ENCODE results near the gene MCTP1. TPM values are rescaled to one million over a fixed set of nuclear protein-coding genes. Genes with fewer than 3 reads are reported as not detected.
A peak's percentile ranks its signal among the peaks of the same experiment; 100 is the strongest.

MCTP1 gene
- total RNA-seq, 1 donor from 2014 or later: 51.7 TPM

GRCh38 chr5:94742852-94743251 is 542.0 kb downstream of the MCTP1 start:
- DNase-seq (ENCODE audit: extremely low read depth, low read depth, low spot score): no peak

- DNase-seq (ENCODE audit: extremely low read depth, low read depth, low spot score): no peak
These were observed 544.6 kb downstream of the MCTP1 start for GRCh38 chr5:94740286-94740685.

- DNase-seq (ENCODE audit: extremely low read depth, low read depth, low spot score): no peak
These were observed 548.4 kb downstream of the MCTP1 start for GRCh38 chr5:94736498-94736897.

GRCh38 chr5:94731471-94731870 is 553.4 kb downstream of the MCTP1 start:
- no peak for DNase-seq (ENCODE audit: extremely low read depth, low read depth, low spot score)

- DNase-seq (ENCODE audit: extremely low read depth, low read depth, low spot score): no peak
These were observed 559.8 kb downstream of the MCTP1 start for GRCh38 chr5:94725142-94725541.

GRCh38 chr5:94715768-94716167 is 569.1 kb downstream of the MCTP1 start:
- DNase-seq (ENCODE audit: extremely low read depth, low read depth, low spot score): no peak

GRCh38 chr5:94711785-94712184 is 573.1 kb downstream of the MCTP1 start:
- no peak for DNase-seq (ENCODE audit: extremely low read depth, low read depth, low spot score)

GRCh38 chr5:94709277-94709676 is 575.6 kb downstream of the MCTP1 start:
- DNase-seq (ENCODE audit: extremely low read depth, low read depth, low spot score): no peak

GRCh38 chr5:94707359-94707758 is 577.5 kb downstream of the MCTP1 start:
- DNase-seq (ENCODE audit: extremely low read depth, low read depth, low spot score): no peak

GRCh38 chr5:94705427-94705826 is 579.5 kb downstream of the MCTP1 start:
- no peak for DNase-seq (ENCODE audit: extremely low read depth, low read depth, low spot score)

- DNase-seq (ENCODE audit: extremely low read depth, low read depth, low spot score): no peak
These were observed 582.2 kb downstream of the MCTP1 start for GRCh38 chr5:94702729-94703128.

- no peak for DNase-seq (ENCODE audit: extremely low read depth, low read depth, low spot score)
These were observed 584.3 kb downstream of the MCTP1 start for GRCh38 chr5:94700592-94700991.

GRCh38 chr5:94699562-94699961 is 585.3 kb downstream of the MCTP1 start:
- DNase-seq (ENCODE audit: extremely low read depth, low read depth, low spot score): no peak

- DNase-seq (ENCODE audit: extremely low read depth, low read depth, low spot score): no peak
These were observed 586.7 kb downstream of the MCTP1 start for GRCh38 chr5:94698197-94698596.

GRCh38 chr5:94694671-94695070 is 590.2 kb downstream of the MCTP1 start:
- DNase-seq (ENCODE audit: extremely low read depth, low read depth, low spot score): no peak

- DNase-seq (ENCODE audit: extremely low read depth, low read depth, low spot score): no peak
These were observed 591.0 kb downstream of the MCTP1 start for GRCh38 chr5:94693845-94694370.

- DNase-seq (ENCODE audit: extremely low read depth, low read depth, low spot score): peak; percentile 22
These were observed 591.7 kb downstream of the MCTP1 start for GRCh38 chr5:94693043-94693822.

GRCh38 chr5:94692581-94692980 is 592.3 kb downstream of the MCTP1 start:
- DNase-seq (ENCODE audit: extremely low read depth, low read depth, low spot score): no peak

GRCh38 chr5:94691949-94692348 is 592.9 kb downstream of the MCTP1 start:
- peak; percentile 37 for DNase-seq (ENCODE audit: extremely low read depth, low read depth, low spot score)

- no peak for DNase-seq (ENCODE audit: extremely low read depth, low read depth, low spot score)
These were observed 593.6 kb downstream of the MCTP1 start for GRCh38 chr5:94691291-94691690.

- no peak for DNase-seq (ENCODE audit: extremely low read depth, low read depth, low spot score)
These were observed 594.1 kb downstream of the MCTP1 start for GRCh38 chr5:94690778-94691177.

- DNase-seq (ENCODE audit: extremely low read depth, low read depth, low spot score): no peak
These were observed 595.0 kb downstream of the MCTP1 start for GRCh38 chr5:94689908-94690307.

All from glomerular endothelial cell (primary cell).